Measurements from ENCODE around the gene PPIB. TPM values are rescaled to one million over a fixed set of nuclear protein-coding genes. Genes with fewer than 3 reads are reported as not detected.

PPIB gene
- 774 to 845 TPM (median 805 TPM) in 5 replicates for total RNA-seq (2022; extraction: Qiagen RNA extraction; ENCODE audit: low read depth)

GRCh38 chr15:64162869-64163658, at the start of gene PPIB:
PPIB (minus strand) TSS chr15:64163022; CDS start chr15:64162986, 36 bp downstream.

GRCh38 chr15:64151727-64152506, 10.9 kb downstream of the PPIB start, which contains the start of gene SNX22:
SNX22 (plus strand) TSS chr15:64151731; CDS start chr15:64151776, 45 bp downstream.

Other genes with a start within 250 kb of the PPIB start
- gene DAPK2, start 116.5 kb downstream of the PPIB start, total RNA-seq (2022; extraction: Qiagen RNA extraction; ENCODE audit: low read depth), result 3.1 to 4.6 TPM (median 3.8 TPM) in 5 replicates
- gene CIAO2A, start 69.2 kb downstream of the PPIB start, total RNA-seq (2022; extraction: Qiagen RNA extraction; ENCODE audit: low read depth), result 118 to 187 TPM (median 126 TPM) in 5 replicates
- gene SNX1, start 67.0 kb downstream of the PPIB start, total RNA-seq (2022; extraction: Qiagen RNA extraction; ENCODE audit: low read depth), result 71.7 to 78.2 TPM (median 75.7 TPM) in 5 replicates
- gene SNX22, start 11.3 kb downstream of the PPIB start, total RNA-seq (2022; extraction: Qiagen RNA extraction; ENCODE audit: low read depth), result 0.43 to 0.77 TPM (median 0.64 TPM) in 5 replicates
- 11.7 to 16.7 TPM (median 16.0 TPM) in 5 replicates for gene CSNK1G1, start 193.2 kb upstream of the PPIB start, total RNA-seq (2022; extraction: Qiagen RNA extraction; ENCODE audit: low read depth)
- gene PCLAF, start 218.4 kb upstream of the PPIB start, total RNA-seq (2022; extraction: Qiagen RNA extraction; ENCODE audit: low read depth), result 142 to 290 TPM (median 167 TPM) in 5 replicates
- gene TRIP4, start 224.8 kb upstream of the PPIB start, total RNA-seq (2022; extraction: Qiagen RNA extraction; ENCODE audit: low read depth), result 23.5 to 33.1 TPM (median 24.9 TPM) in 5 replicates